Neuron (in vitro differentiated cells): ENCODE data around the gene MARK3.

Experiments used
- H2AFZ ChIP-seq: one replicate; pipeline ENCODE4 v1.6.1; 2013; ENCODE audit warnings: low read depth, mild to moderate bottlenecking, inconsistent platforms, low read length, moderate library complexity
- H3K27me3 ChIP-seq: one replicate; pipeline ENCODE4 v1.6.1; 2013; ENCODE audit warnings: low read length; ENCODE audit not compliant: insufficient read depth
- H3K36me3 ChIP-seq: one replicate; pipeline ENCODE4 v1.6.1; 2013; ENCODE audit warnings: low read length; ENCODE audit not compliant: insufficient read depth
- H3K4me1 ChIP-seq: one replicate; pipeline ENCODE4 v1.6.1; 2013; ENCODE audit warnings: low read length; ENCODE audit not compliant: insufficient read depth
- H3K4me3 ChIP-seq: 2 replicates; pipeline ENCODE4 v1.5.1; 2013; ENCODE audit warnings: mild to moderate bottlenecking, low read length, moderate library complexity
- H3K9me3 ChIP-seq: one replicate; pipeline ENCODE4 v1.6.1; 2013; ENCODE audit warnings: low read length

MARK3 gene

GRCh38 chr14:103544388-103545218 lies 159.4 kb downstream of the MARK3 start:
- no peaks in the 10 kb centered on the region for H3K36me3 ChIP-seq
- H3K4me1 ChIP-seq, result peaks cover 70% of the 10 kb centered on the region
- H2AFZ ChIP-seq, result no peak overlapping the region
- H3K4me3 ChIP-seq, result no peak overlapping the region
- H3K27me3 ChIP-seq, result no peaks in the 10 kb centered on the region
- H3K9me3 ChIP-seq, result no peaks in the 10 kb centered on the region

GRCh38 chr14:103545219-103545914 lies 160.2 kb downstream of the MARK3 start:
- no peak overlapping the region for H2AFZ ChIP-seq
- H3K4me1 ChIP-seq, result peaks cover 72% of the 10 kb centered on the region
- no peaks in the 10 kb centered on the region for H3K36me3 ChIP-seq
- no peaks in the 10 kb centered on the region for H3K27me3 ChIP-seq
- H3K4me3 ChIP-seq, result no peak overlapping the region
- H3K9me3 ChIP-seq, result no peaks in the 10 kb centered on the region

GRCh38 chr14:103545915-103546651 lies 160.9 kb downstream of the MARK3 start:
- peaks cover 65% of the 10 kb centered on the region for H3K4me1 ChIP-seq
- H3K9me3 ChIP-seq, result no peaks in the 10 kb centered on the region

GRCh38 chr14:103546652-103547454 lies 161.6 kb downstream of the MARK3 start:
- H3K4me1 ChIP-seq, result peaks cover 57% of the 10 kb centered on the region

More at GRCh38 chr14:103545915-103546651, 160.9 kb downstream of the MARK3 start:
- no peak overlapping the region for H3K4me3 ChIP-seq
- no peaks in the 10 kb centered on the region for H3K27me3 ChIP-seq
- H3K36me3 ChIP-seq, result no peaks in the 10 kb centered on the region
- H2AFZ ChIP-seq, result no peak overlapping the region

GRCh38 chr14:103547455-103547940 lies 162.3 kb downstream of the MARK3 start:
- Histone ChIP-seq H2AFZ (no peak overlapping the region), H3K4me3 (no peak overlapping the region), H3K27me3 (no peaks in the 10 kb centered on the region), H3K4me1 (peaks cover 51% of the 10 kb centered on the region), H3K9me3 (no peaks in the 10 kb centered on the region), H3K36me3 (no peaks in the 10 kb centered on the region)

More at GRCh38 chr14:103546652-103547454, 161.6 kb downstream of the MARK3 start:
- H3K27me3 ChIP-seq, result no peaks in the 10 kb centered on the region
- no peak overlapping the region for H2AFZ ChIP-seq
- H3K36me3 ChIP-seq, result no peaks in the 10 kb centered on the region
- no peaks in the 10 kb centered on the region for H3K9me3 ChIP-seq
- no peak overlapping the region for H3K4me3 ChIP-seq

- Histone ChIP-seq H2AFZ (no peak overlapping the region), H3K4me1 (peaks cover 48% of the 10 kb centered on the region)
These were observed 162.8 kb downstream of the MARK3 start for GRCh38 chr14:103547941-103548462.

GRCh38 chr14:103548463-103549351 lies 163.5 kb downstream of the MARK3 start:
- no peaks in the 10 kb centered on the region for H3K27me3 ChIP-seq

More at GRCh38 chr14:103547941-103548462, 162.8 kb downstream of the MARK3 start:
- no peaks in the 10 kb centered on the region for H3K9me3 ChIP-seq
- no peaks in the 10 kb centered on the region for H3K36me3 ChIP-seq
- H3K4me3 ChIP-seq, result no peak overlapping the region
- no peaks in the 10 kb centered on the region for H3K27me3 ChIP-seq

GRCh38 chr14:103549361-103550311 lies 164.4 kb downstream of the MARK3 start:
- H2AFZ ChIP-seq, result no peak overlapping the region
- H3K4me3 ChIP-seq, result no peak overlapping the region
- H3K9me3 ChIP-seq, result no peaks in the 10 kb centered on the region
- H3K36me3 ChIP-seq, result no peaks in the 10 kb centered on the region
- peaks cover 31% of the 10 kb centered on the region for H3K4me1 ChIP-seq
- no peaks in the 10 kb centered on the region for H3K27me3 ChIP-seq

More at GRCh38 chr14:103548463-103549351, 163.5 kb downstream of the MARK3 start:
- no peaks in the 10 kb centered on the region for H3K9me3 ChIP-seq
- H3K4me1 ChIP-seq, result peaks cover 40% of the 10 kb centered on the region
- no peaks in the 10 kb centered on the region for H3K36me3 ChIP-seq
- no peak overlapping the region for H2AFZ ChIP-seq
- H3K4me3 ChIP-seq, result no peak overlapping the region

- H3K4me1 ChIP-seq, result peaks cover 21% of the 10 kb centered on the region
- H2AFZ ChIP-seq, result no peak overlapping the region
- no peaks in the 10 kb centered on the region for H3K27me3 ChIP-seq
- H3K9me3 ChIP-seq, result no peaks in the 10 kb centered on the region
- H3K4me3 ChIP-seq, result no peak overlapping the region
- H3K36me3 ChIP-seq, result no peaks in the 10 kb centered on the region
These were observed 165.5 kb downstream of the MARK3 start for GRCh38 chr14:103550451-103551337.

- Histone ChIP-seq H2AFZ (no peak overlapping the region), H3K27me3 (no peaks in the 10 kb centered on the region), H3K36me3 (no peaks in the 10 kb centered on the region), H3K9me3 (no peaks in the 10 kb centered on the region), H3K4me3 (no peak overlapping the region), H3K4me1 (peaks cover 14% of the 10 kb centered on the region)
These were observed 166.1 kb downstream of the MARK3 start for GRCh38 chr14:103551338-103551762.
